ENCODE results near the gene STC2.
A peak's percentile ranks its signal among the peaks of the same experiment; 100 is the strongest.
"Not testable (repeated sequence)": the region's sequence is repeated elsewhere in the genome, so short reads cannot be mapped to it uniquely, and the experiment has no call there.

The STC2 gene

GRCh38 chr5:173294673-173295320, 33.4 kb downstream of the STC2 start:
- no peak for DNase-seq

DNA sequence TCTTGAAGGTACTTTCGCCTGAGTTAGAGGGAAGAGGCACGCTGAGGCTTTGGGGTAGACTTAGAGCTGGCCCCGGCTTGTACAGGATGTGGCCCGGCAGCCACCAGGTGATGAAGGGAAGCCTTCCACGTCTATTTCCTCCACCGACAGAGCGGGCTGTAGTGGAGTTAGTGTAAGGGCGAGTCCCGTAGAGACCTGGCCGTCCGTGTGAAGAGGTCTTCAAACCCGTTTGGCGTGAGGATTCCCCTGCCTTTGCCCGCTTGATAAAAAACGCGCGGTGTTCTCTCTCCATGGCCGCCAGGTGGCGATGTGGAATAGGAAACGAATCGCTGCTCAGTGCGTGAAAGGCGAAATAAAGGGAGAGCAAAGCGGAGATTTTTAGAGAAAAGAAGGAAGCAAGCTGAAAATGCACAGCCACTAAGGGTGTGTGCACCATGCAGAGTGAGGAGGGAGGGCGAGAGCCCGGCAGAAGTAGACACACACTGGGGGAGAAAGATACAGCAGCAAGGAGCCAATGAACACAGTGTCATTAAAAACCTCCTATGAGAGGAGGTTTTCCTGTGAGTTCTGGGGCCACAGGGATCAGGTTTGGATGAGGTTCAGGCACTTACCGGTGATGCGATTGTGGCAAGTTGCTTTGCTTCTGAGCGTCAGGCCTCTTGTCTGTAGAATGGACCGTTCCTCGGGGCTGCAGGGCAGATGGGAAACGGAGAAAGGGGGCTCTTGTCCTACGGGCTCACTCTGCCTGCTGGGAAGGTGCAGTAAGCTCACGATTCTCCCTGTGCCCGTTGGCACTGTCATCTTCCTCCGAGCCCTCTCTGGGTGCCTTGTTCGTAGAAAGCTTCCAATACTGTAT, 34.2 kb downstream of the STC2 start:
- DNase-seq, result peak in 13 of 14 donors; percentile 11 to 74 (median 49)

GRCh38 chr5:173291722-173292658, 36.2 kb downstream of the STC2 start:
- no peak for DNase-seq

DNA sequence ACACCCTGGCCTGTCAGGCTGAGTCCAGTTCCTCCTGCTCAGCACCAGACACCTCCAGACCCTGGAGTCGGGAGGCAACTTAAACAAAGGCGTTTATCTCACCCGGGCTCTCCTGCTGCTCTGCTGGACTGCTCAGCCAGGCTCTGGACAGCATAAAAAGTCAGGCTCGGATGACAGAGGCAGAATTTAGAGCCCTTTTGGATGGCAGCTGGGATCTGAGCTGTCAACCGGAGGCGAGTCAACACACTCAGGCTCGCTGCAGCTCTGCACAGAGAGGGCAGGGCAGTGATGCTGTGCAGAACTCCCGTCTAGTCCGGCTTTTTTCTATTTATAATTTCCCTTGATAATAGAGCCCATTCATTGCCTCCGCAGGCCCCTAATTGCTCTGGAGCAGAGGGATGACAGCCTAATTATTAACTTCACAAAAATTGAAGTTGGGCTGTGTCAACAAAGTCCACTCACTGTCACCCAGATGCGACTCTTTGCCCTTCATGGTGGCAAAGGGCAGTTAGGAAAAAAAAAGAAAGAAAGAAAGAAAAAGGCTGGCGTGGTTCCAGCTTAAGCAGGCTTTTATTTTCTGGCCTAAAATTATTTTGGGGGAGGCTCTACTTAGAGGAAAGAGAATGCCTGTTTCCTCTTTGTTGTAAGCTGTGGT, 37.6 kb downstream of the STC2 start:
- DNase-seq, result peak in 1 of 14 donors; percentile 2

GRCh38 chr5:173289372-173289771, 38.8 kb downstream of the STC2 start:
- DNase-seq, result no peak

DNA sequence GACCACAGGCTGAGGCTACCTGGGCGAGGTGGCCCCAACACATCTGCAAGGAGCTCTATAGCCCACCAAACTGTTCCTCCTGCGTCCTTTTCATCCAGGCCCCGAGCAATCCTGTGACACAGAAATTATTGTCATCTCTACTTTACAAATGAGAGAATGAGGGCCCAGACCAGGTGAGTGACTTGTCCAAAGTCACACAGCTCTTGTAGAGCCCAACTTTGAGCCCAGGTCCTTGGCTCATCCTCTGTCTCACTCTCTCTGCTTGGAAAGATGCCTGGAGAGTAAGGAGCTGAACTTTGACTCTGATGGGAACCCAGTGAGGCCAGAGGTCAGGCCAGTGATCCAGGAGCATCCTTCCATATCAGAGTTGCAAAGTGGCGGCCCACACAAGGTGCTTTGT, 39.6 kb downstream of the STC2 start:
- DNase-seq, result no peak

DNA sequence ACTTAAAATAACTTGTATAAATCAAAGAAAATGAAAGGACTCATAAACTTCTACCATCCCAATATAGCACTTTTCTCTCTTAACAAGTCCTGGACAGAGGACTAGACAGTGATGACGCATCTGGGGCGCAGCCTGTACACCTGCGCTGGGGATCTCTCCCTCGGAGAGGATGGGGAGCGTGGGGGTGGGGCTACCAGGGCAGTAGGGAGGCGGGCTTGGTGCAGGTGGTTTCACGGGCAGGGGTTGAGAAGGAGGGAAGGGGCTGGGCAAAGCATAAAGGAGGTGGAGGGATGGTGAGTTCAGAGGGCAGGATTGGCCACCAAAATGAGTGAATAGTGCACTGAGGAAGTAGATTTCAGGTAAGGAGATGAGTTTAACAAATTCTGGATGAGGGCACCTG, 41.1 kb downstream of the STC2 start:
- no peak for DNase-seq

- not testable (repeated sequence) for DNase-seq
Measured at GRCh38 chr5:173284343-173284958, 43.8 kb downstream of the STC2 start.

DNA sequence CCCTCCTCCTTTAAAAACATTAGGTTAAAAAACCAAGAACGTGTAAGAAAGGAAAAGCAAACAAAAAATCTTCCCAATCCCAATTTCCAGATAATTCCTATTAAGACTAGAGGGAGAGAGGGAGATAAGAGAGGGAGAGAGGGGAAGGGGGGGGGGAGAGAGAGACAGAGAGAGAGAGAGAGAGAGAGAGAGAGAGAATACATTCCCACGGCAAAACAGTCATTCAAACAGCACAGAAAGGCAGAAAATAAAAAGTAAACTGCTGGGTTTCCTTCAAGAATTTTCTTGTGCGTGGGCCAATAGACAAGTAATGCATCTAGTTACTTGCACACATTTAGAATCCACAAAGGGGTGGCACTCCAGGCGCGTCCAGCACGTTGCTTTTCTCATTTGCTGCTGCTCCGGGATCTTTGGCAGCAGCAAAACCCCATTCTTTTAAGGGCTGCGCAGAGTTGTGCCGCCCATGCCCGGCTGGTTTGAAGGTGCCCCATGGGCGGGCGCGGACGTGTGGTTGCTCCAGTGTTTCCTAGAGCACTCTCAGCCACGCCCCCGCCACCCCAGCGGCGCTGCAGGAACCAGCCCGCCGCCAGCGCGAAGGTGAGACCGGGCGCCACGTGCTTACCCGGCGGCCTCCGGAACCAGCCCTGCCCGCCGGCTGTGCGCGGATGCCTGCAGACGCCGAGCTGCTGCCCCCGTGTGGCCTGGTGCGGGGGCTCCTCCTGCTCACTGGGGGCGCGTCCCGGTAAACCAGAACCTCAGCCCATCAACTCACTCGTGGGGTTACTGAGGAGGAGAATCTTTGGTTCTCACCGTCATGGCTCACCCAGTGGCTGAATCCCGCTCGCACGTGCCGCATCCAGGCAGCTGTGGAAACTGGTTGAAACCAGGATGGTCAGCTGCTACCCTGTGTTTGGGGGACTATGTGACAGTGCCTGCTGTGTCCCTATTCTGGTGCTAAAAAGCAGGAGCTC, 44.6 kb downstream of the STC2 start:
- DNase-seq, result peak in 9 of 14 donors; percentile 9 to 54 (median 25)

- DNase-seq, result no peak
Measured at GRCh38 chr5:173282916-173283315, 45.3 kb downstream of the STC2 start.

GRCh38 chr5:173281910-173282309, 46.3 kb downstream of the STC2 start:
- DNase-seq, result no peak

DNA sequence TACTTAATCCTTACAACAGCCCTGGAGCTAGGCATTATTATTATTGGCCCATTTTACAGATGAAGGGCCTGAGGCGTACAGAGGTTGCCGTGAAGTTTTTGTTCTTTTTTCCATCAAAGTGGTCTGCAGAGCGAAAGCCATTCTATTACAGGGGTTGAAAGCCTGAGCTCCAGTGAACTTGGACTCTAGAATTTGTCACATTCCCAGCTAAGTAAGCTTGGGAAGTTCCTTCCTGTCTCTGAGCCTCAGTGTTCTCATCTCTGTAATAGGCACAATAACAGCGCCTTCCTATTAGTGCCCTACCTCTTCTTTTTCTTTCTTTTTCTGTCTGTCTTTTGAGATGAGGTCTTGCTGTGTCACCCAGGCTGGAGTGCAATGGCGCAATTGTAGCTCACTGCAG, 49.0 kb downstream of the STC2 start:
- no peak for DNase-seq

DNA sequence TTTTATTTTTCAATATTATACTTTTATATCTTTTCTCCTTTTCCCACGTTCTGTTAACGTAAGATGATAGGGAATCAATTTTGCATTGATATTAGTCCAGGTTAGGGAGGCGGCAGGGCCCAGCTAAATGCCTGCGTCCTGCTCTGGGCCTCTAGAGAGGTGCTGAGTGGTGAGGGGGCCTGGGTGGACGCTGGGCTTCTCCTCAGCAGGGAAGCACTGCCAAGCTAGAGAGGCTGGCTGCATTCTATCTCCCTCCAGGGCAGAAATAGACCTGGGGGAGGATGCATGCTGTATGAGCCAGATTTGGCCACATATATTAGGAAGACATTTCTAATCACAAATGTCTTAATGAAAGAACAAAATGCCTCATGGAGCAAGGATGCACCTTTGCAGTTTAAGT, 49.6 kb downstream of the STC2 start:
- DNase-seq, result no peak

GRCh38 chr5:173278172-173278571, 50.0 kb downstream of the STC2 start:
- DNase-seq, result peak in 3 of 14 donors; percentile 5 to 18 (median 8)

GRCh38 chr5:173274771-173275170, 53.4 kb downstream of the STC2 start:
- DNase-seq, result no peak

DNA sequence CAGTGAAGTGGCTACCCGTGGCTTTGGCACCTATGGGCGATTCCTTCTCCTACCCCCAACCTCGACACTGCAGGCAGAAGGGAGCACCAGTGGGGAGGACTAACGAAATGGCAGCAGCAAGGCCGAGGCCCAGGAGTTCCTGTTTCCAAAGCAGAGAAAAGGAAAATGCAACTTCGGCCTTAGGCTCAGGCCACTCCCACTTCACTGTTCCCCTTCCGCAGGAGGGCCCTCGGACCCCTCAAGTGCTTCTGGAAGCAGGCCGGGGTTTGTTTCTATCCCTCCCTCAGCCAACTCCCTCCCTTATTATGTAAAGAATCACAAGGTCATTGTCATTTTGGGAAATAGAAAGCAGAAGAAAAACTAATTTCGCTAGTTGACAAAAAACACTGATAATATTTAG, 56.8 kb downstream of the STC2 start:
- no peak for DNase-seq

- no peak for DNase-seq
Measured at GRCh38 chr5:173268750-173269432, 59.3 kb downstream of the STC2 start.

- DNase-seq, result no peak
Measured at GRCh38 chr5:173265433-173265832, 62.8 kb downstream of the STC2 start.

All from C1 segment of cervical spinal cord (tissue), 14 donors.